HEK293 (cell line): ENCODE results near the gene SLC22A4.

ENCODE experiments used
- GLI2 ChIP-seq: fragments of 450-650 bp; formaldehyde crosslinking; IDR thresholded peaks from 2 replicates; pipeline ENCODE4; 2017; ENCODE audit warnings: missing biosample characterization, missing genetic modification characterization, low read depth, borderline replicate concordance
- SETDB1 ChIP-seq: IDR thresholded peaks from one replicate; pipeline ENCODE4 v1.6.1; 2017; ENCODE audit warnings: mild to moderate bottlenecking, low read length, moderate library complexity, mixed read lengths; ENCODE audit not compliant: insufficient read length
- ZFP41 ChIP-seq: fragments of 450-650 bp; formaldehyde crosslinking; IDR thresholded peaks from 2 replicates; pipeline ENCODE4 v1.5.1; 2016; ENCODE audit warnings: missing biosample characterization, missing genetic modification characterization, borderline replicate concordance
- ZNF302 ChIP-seq: fragments of 450-650 bp; formaldehyde crosslinking; IDR thresholded peaks from 2 replicates; pipeline ENCODE4 v1.5.1; 2016; ENCODE audit warnings: missing biosample characterization, missing genetic modification characterization, low read depth
- ZNF37A ChIP-seq: fragments of 450-650 bp; IDR thresholded peaks from 2 replicates; pipeline ENCODE4 v1.5.1; 2018; ENCODE audit warnings: missing biosample characterization, missing genetic modification characterization
- ZNF416 ChIP-seq: fragments of 450-650 bp; formaldehyde crosslinking; IDR thresholded peaks from 2 replicates; pipeline ENCODE4 v1.5.1; 2016; ENCODE audit warnings: missing biosample characterization, missing genetic modification characterization
- ZNF571 ChIP-seq: fragments of 450-650 bp; formaldehyde crosslinking; IDR thresholded peaks from 2 replicates; pipeline ENCODE4 v1.5.0; 2017; ENCODE audit warnings: missing biosample characterization, missing genetic modification characterization
- ZNF776 ChIP-seq: fragments of 450-650 bp; formaldehyde crosslinking; IDR thresholded peaks from 2 replicates; pipeline ENCODE4 v1.5.0; 2017; ENCODE audit warnings: missing biosample characterization, missing genetic modification characterization, borderline replicate concordance
- ZNF791 ChIP-seq: fragments of 450-650 bp; formaldehyde crosslinking; IDR thresholded peaks from 2 replicates; pipeline ENCODE4 v1.5.1; 2016; ENCODE audit warnings: missing biosample characterization, missing genetic modification characterization
- TF ChIP-seq, protein P1 (sequence below): fragments of 450-650 bp; formaldehyde crosslinking; IDR thresholded peaks from 2 replicates; pipeline ENCODE4 v1.5.1; 2016; ENCODE audit warnings: missing biosample characterization, missing genetic modification characterization
- TF ChIP-seq, protein P2 (sequence below): fragments of 450-650 bp; formaldehyde crosslinking; IDR thresholded peaks from 2 replicates; pipeline ENCODE4 v1.5.1; 2017; ENCODE audit warnings: missing biosample characterization, missing genetic modification characterization

DNA sequence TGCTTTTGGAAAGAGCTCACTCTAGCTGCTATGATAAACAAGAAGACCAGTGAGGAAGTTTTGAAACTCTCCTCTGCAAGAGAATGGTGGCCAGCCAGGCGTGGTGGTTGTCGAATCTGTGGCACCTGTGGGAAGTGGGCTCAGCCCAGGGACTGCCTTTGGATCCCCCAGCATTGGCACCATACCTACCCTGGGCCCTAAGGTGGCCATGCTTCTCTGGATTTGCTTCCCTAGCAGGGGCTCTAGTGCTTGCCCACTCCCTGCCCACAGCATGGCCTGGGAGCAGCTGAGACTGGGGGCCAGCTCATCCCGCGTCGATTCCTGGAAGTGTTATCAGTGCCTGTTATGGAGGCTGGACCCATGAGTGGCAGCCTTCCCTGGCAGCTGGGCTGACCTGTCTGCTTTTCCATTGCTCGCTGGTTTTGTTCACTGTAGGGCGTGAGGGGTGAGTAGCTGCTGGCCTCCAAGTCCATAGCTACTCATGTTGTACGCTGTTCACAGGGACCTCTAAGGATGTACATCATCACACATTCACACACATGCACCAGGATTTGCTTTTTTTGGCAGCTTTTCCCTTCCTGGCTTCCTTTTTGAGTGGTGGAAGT, 2.3 kb downstream of the SLC22A4 start:
- no peak for TF ChIP-seq ZNF37A
- no peak for TF ChIP-seq SETDB1
- TF ChIP-seq, protein P1, sequence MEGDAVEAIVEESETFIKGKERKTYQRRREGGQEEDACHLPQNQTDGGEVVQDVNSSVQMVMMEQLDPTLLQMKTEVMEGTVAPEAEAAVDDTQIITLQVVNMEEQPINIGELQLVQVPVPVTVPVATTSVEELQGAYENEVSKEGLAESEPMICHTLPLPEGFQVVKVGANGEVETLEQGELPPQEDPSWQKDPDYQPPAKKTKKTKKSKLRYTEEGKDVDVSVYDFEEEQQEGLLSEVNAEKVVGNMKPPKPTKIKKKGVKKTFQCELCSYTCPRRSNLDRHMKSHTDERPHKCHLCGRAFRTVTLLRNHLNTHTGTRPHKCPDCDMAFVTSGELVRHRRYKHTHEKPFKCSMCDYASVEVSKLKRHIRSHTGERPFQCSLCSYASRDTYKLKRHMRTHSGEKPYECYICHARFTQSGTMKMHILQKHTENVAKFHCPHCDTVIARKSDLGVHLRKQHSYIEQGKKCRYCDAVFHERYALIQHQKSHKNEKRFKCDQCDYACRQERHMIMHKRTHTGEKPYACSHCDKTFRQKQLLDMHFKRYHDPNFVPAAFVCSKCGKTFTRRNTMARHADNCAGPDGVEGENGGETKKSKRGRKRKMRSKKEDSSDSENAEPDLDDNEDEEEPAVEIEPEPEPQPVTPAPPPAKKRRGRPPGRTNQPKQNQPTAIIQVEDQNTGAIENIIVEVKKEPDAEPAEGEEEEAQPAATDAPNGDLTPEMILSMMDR: no peak
- no peak for TF ChIP-seq GLI2 (tag by site-specific recombination)
- TF ChIP-seq ZNF776: no peak
- no peak for TF ChIP-seq ZNF791
- TF ChIP-seq, protein P2, sequence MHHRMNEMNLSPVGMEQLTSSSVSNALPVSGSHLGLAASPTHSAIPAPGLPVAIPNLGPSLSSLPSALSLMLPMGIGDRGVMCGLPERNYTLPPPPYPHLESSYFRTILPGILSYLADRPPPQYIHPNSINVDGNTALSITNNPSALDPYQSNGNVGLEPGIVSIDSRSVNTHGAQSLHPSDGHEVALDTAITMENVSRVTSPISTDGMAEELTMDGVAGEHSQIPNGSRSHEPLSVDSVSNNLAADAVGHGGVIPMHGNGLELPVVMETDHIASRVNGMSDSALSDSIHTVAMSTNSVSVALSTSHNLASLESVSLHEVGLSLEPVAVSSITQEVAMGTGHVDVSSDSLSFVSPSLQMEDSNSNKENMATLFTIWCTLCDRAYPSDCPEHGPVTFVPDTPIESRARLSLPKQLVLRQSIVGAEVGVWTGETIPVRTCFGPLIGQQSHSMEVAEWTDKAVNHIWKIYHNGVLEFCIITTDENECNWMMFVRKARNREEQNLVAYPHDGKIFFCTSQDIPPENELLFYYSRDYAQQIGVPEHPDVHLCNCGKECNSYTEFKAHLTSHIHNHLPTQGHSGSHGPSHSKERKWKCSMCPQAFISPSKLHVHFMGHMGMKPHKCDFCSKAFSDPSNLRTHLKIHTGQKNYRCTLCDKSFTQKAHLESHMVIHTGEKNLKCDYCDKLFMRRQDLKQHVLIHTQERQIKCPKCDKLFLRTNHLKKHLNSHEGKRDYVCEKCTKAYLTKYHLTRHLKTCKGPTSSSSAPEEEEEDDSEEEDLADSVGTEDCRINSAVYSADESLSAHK (tag by site-specific recombination): no peak
- TF ChIP-seq ZFP41 (tag by site-specific recombination): no peak
- no peak for TF ChIP-seq ZNF571 (tag by site-specific recombination)
- no peak for TF ChIP-seq ZNF416 (tag by site-specific recombination)
- no peak for TF ChIP-seq ZNF302 (tag by site-specific recombination)
